ENCODE data around the gene EGLN2.
A peak's percentile ranks its signal among the peaks of the same experiment; 100 is the strongest.
"Not testable (repeated sequence)": the region's sequence is repeated elsewhere in the genome, so short reads cannot be mapped to it uniquely, and the experiment has no call there.

Gene EGLN2

GRCh38 chr19:40798683-40799557 is at the start of gene EGLN2:
Gene EGLN2, plus strand, starts transcription at chr19:40799191. Its CDS starts 1,382 bp downstream, at chr19:40800573.
- peak; percentile 100 for DNase-seq (ENCODE audit: low read depth)

DNA sequence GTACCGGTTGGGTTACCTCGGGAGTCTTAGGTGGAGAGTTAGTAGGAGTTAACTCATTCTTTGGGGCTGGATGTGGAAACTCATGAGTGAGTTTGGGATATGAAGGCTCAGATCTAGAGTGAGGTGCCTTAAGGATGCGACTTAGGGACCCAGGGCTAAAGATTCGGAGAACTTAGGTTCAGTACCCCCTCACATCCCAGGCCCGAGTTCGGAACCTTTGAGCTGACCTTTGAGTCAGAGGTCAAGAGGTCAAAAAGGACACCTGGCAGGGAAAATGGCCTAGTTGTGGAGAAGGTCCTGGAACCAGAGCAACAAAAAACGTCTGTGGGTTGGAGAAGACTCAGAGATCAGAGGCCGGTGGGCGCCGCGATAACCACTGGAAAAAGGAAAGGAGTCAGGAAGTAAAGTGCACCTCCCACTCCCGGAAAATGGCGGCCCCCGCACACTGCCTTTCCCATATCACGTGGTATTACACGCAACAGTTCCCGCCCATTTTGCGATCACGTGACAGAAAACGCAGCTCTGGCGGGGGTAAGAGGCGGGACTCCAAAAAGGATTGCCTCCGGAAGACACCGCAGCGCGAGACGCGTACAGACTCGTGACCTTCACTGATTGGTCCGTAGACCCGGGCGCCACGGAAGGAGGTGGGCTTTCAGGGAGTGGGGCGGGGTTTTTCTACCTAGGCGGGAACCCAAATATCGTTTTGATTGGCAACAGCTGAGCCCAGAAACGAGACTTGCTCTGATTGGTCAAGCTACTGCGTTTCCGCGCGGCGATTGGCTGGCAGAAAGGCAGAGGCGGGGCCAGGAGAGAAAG is 48.7 kb upstream of the EGLN2 start, which contains the start of gene ACTMAP:
Gene ACTMAP (minus strand): TSS at position 420 of the 816 bp plus-strand sequence. CDS start 674 bp downstream, outside the sequence.
- DNase-seq (ENCODE audit: low read depth): peak; percentile 97

- peak; percentile 93 for DNase-seq (ENCODE audit: low read depth)
Measured at GRCh38 chr19:40750874-40751537, 48.0 kb upstream of the EGLN2 start, which contains the start of gene SNRPA. Gene SNRPA, plus strand, starts transcription at chr19:40751203. Its CDS starts 206 bp downstream, at chr19:40751409.

DNA sequence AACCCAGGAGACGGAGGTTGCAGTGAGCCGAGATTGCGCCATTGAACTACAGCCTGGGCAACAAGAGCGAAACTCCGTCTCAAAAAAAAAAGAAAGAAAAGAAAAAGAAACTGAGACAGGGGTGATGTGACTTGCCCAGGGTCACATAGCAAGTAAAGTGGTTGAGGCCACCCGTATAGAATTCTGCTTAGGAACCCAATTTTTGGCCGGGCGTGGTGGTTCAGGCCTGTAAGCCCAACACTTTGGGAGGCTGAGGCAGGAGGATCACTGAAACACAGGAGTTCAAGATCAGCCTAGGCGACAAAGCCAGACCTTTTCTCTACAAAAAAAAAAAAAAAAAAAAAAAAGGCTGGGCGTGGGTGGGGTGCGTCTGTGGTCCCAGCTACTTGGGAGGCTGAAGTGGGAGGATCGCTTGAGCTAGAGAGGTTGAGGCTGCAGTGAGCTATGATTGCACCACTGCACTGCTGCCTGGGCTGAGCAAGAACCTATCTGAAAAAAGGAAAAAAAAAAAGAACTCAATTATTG is 46.7 kb upstream of the EGLN2 start:
- no peak for DNase-seq (ENCODE audit: low read depth)

GRCh38 chr19:40754611-40755247 is 44.3 kb upstream of the EGLN2 start:
- no peak for DNase-seq (ENCODE audit: low read depth)

DNA sequence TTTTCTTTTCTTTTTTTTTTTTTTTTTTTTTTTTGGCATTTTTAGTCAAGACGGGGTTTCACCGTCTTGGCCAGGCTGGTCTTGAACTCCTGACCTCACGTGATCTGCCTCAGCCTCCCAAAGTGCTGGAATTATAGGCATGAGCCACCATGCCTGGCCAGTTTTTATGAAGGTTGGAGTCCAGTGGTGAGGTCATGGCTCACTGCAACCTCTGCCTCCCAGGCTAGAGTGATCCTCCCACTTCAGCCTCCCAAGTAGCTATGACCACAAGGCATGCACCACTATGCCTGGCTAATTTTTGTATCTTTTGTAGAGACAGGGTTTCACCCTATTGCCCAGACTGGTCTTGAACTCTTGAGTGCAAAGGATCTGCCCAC is 43.8 kb upstream of the EGLN2 start:
- no peak for DNase-seq (ENCODE audit: low read depth)

- no peak for DNase-seq (ENCODE audit: low read depth)
Measured at GRCh38 chr19:40755791-40756190, 43.2 kb upstream of the EGLN2 start.

GRCh38 chr19:40756502-40757110 is 42.4 kb upstream of the EGLN2 start:
- DNase-seq (ENCODE audit: low read depth): no peak

- DNase-seq (ENCODE audit: low read depth): no peak
Measured at GRCh38 chr19:40758491-40758890, 40.5 kb upstream of the EGLN2 start.

GRCh38 chr19:40759352-40759751 is 39.6 kb upstream of the EGLN2 start:
- no peak for DNase-seq (ENCODE audit: low read depth)

DNA sequence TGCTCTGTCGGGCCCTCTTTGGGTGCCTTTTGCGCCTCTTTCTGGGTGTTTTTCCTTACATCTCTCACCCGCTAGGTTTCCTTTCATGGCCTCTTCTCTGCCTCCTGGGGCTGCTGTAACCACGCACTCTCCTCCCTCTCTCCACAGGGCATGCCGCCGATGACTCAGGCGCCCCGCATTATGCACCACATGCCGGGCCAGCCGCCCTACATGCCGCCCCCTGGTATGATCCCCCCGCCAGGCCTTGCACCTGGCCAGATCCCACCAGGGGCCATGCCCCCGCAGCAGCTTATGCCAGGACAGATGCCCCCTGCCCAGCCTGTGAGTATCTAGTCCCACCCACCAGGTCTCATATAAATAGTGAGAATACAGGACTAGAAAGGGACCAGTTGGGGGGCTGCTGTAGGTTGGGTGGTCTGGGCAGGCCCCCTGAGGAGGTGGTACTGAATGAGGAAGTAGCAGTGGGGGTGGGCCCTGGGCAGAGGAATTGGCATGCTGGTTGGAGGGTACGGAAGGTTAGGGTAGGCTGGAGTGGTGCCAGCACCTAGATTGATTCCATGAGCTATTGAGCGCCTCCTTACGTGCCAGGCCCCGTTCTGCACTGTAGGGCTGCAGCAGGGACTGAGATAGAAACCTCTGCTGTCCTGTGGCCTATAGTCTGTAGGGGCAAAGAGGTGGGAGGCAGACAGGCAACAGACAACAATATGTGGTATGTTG is 36.1 kb upstream of the EGLN2 start:
- no peak for DNase-seq (ENCODE audit: low read depth)

GRCh38 chr19:40763526-40763925 is 35.5 kb upstream of the EGLN2 start:
- DNase-seq (ENCODE audit: low read depth): no peak

DNA sequence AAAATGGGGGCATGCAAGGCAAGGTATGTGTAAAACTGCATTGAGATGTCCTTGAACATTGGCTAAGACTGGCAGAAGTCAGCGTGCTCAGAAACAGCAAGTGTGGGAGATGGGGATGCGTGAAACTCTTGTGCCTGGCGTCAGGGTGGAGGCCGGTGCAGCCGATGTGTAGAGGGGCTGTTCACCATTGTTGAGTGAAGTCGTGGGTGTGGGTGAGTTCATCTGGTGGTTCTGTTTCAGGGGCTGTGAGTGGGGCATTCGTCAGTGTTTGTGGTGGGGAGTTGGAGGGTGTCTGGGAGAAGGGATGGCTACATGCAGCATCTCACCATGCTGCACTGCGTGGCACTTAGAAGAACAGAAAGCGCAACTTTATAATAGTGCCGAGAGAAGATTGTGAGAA is 35.0 kb upstream of the EGLN2 start:
- DNase-seq (ENCODE audit: low read depth): no peak

- DNase-seq (ENCODE audit: low read depth): not testable (repeated sequence)
Measured at GRCh38 chr19:40766385-40766784, 32.6 kb upstream of the EGLN2 start.

GRCh38 chr19:40768869-40769268 is 30.1 kb upstream of the EGLN2 start:
- no peak for DNase-seq (ENCODE audit: low read depth)

- not testable (repeated sequence) for DNase-seq (ENCODE audit: low read depth)
Measured at GRCh38 chr19:40771101-40771862, 27.7 kb upstream of the EGLN2 start.

- no peak for DNase-seq (ENCODE audit: low read depth)
Measured at GRCh38 chr19:40774916-40775631, 23.9 kb upstream of the EGLN2 start, which contains the start of gene MIA. Gene MIA, plus strand, starts transcription at chr19:40775521. Its CDS starts 22 bp downstream, at chr19:40775543.

- DNase-seq (ENCODE audit: low read depth): no peak
Measured at GRCh38 chr19:40775632-40776022, 23.4 kb upstream of the EGLN2 start.

GRCh38 chr19:40776364-40776763 is 22.6 kb upstream of the EGLN2 start:
- DNase-seq (ENCODE audit: low read depth): no peak

All from stimulated activated CD8-positive, alpha-beta memory T cell treated with anti-CD3 and anti-CD28 coated beads, Interleukin-12 subunit alpha, Interleukin-12 subunit beta, amount 100 ng/mL, for 4 hours (primary cell).